ENCODE measurements around the gene TAF1. TPM values are rescaled to one million over a fixed set of nuclear protein-coding genes. Genes with fewer than 3 reads are reported as not detected.
"Not testable (repeated sequence)": the region's sequence is repeated elsewhere in the genome, so short reads cannot be mapped to it uniquely, and the experiment has no call there.

TAF1 gene
- total RNA-seq, 1 donor from 2014 or later: 70.0 TPM

- no peak for TF ChIP-seq CTCF (IDR thresholded peaks at IDR 0.05)
- ChIA-PET CTCF (no interaction called here), POLR2A (no interaction called here)
- H3K9me3 Mint-ChIP-seq: no peaks in the 10 kb centered on the region
- no peaks in the 10 kb centered on the region for H3K27me3 Mint-ChIP-seq
- no peak overlapping the region for H3K27ac Mint-ChIP-seq
- ATAC-seq (ENCODE audit: low read depth) (no peak), DNase-seq (no peak)
- H3K36me3 Mint-ChIP-seq (ENCODE audit: low read depth): peaks cover 64% of the 10 kb centered on the region
- peaks cover 21% of the 10 kb centered on the region for H3K4me1 Mint-ChIP-seq
- no peak overlapping the region for H3K4me3 Mint-ChIP-seq
- intact Hi-C loops (cut with micrococcal nuclease): no loop called here
Measured at GRCh38 chrX:71372388-71372787, 6.2 kb downstream of the TAF1 start.

GRCh38 chrX:71378732-71379131 lies 12.6 kb downstream of the TAF1 start:
- no peak for TF ChIP-seq CTCF (IDR thresholded peaks at IDR 0.05)
- H3K4me1 Mint-ChIP-seq: no peaks in the 10 kb centered on the region
- ATAC-seq (ENCODE audit: low read depth) (no peak), DNase-seq (no peak)
- no peak overlapping the region for H3K27ac Mint-ChIP-seq
- POLR2A ChIA-PET: interaction anchor here (0.6 to 1.4 kb wide), 3 partner anchors 10 to 174 kb away, joined by 3 to 4 read pairs (median 3); no protein-coding TSS in a partner anchor
- no peaks in the 10 kb centered on the region for H3K9me3 Mint-ChIP-seq
- intact Hi-C loops (cut with micrococcal nuclease): no loop called here
- H3K4me3 Mint-ChIP-seq: no peak overlapping the region
- H3K27me3 Mint-ChIP-seq: no peaks in the 10 kb centered on the region
- CTCF ChIA-PET: no interaction called here
- peaks cover 71% of the 10 kb centered on the region for H3K36me3 Mint-ChIP-seq (ENCODE audit: low read depth)

GRCh38 chrX:71391725-71392124 lies 25.6 kb downstream of the TAF1 start:
- H3K27ac Mint-ChIP-seq; H3K27me3 Mint-ChIP-seq; H3K4me3 Mint-ChIP-seq; intact Hi-C loops (cut with micrococcal nuclease); DNase-seq; H3K9me3 Mint-ChIP-seq; H3K4me1 Mint-ChIP-seq; ATAC-seq (ENCODE audit: low read depth); CTCF ChIA-PET; POLR2A ChIA-PET: not testable (repeated sequence)
- H3K36me3 Mint-ChIP-seq (ENCODE audit: low read depth): peaks cover 74% of the 10 kb centered on the region

GRCh38 chrX:71393919-71394318 lies 27.8 kb downstream of the TAF1 start:
- no peak for TF ChIP-seq CTCF (IDR thresholded peaks at IDR 0.05)
- POLR2A ChIA-PET: no interaction called here
- H3K9me3 Mint-ChIP-seq: no peaks in the 10 kb centered on the region
- H3K4me1 Mint-ChIP-seq: no peaks in the 10 kb centered on the region
- H3K27me3 Mint-ChIP-seq: no peaks in the 10 kb centered on the region
- intact Hi-C loops (cut with micrococcal nuclease): no loop called here
- ATAC-seq (ENCODE audit: low read depth) (no peak), DNase-seq (no peak)
- H3K36me3 Mint-ChIP-seq (ENCODE audit: low read depth): peaks cover 76% of the 10 kb centered on the region
- H3K4me3 Mint-ChIP-seq: no peak overlapping the region
- no peak overlapping the region for H3K27ac Mint-ChIP-seq
- CTCF ChIA-PET: no interaction called here

GRCh38 chrX:71396576-71396975 lies 30.4 kb downstream of the TAF1 start:
- Mint-ChIP-seq H3K4me1 (no peaks in the 10 kb centered on the region), H3K9me3 (no peaks in the 10 kb centered on the region), H3K27me3 (no peaks in the 10 kb centered on the region), H3K27ac (no peak overlapping the region), H3K4me3 (no peak overlapping the region), H3K36me3 (ENCODE audit: low read depth) (peaks cover 69% of the 10 kb centered on the region)
- POLR2A ChIA-PET: interaction anchor here (0.7 kb wide), 1 partner anchor 10 kb away, joined by 4 read pairs; no protein-coding TSS in a partner anchor
- CTCF ChIA-PET: no interaction called here
- DNase-seq (no peak), ATAC-seq (ENCODE audit: low read depth) (no peak)
- intact Hi-C loops (cut with micrococcal nuclease): no loop called here
- no peak for TF ChIP-seq CTCF (IDR thresholded peaks at IDR 0.05)

- no peaks in the 10 kb centered on the region for H3K9me3 Mint-ChIP-seq
- H3K27me3 Mint-ChIP-seq: no peaks in the 10 kb centered on the region
- DNase-seq (no peak), ATAC-seq (ENCODE audit: low read depth) (no peak)
- intact Hi-C loops (cut with micrococcal nuclease): no loop called here
- ChIA-PET CTCF (no interaction called here), POLR2A (interaction anchor here (0.7 kb wide), 1 partner anchor 64 kb away, joined by 3 read pairs; no protein-coding TSS in a partner anchor)
- H3K4me1 Mint-ChIP-seq: no peaks in the 10 kb centered on the region
- no peak overlapping the region for H3K27ac Mint-ChIP-seq
- H3K36me3 Mint-ChIP-seq (ENCODE audit: low read depth): peaks cover 61% of the 10 kb centered on the region
- TF ChIP-seq CTCF (IDR thresholded peaks at IDR 0.05): no peak
- H3K4me3 Mint-ChIP-seq: no peak overlapping the region
Measured at GRCh38 chrX:71400710-71401109, 34.6 kb downstream of the TAF1 start.

- H3K4me3 Mint-ChIP-seq; POLR2A ChIA-PET; ATAC-seq (ENCODE audit: low read depth); H3K4me1 Mint-ChIP-seq; DNase-seq; intact Hi-C loops (cut with micrococcal nuclease); H3K27ac Mint-ChIP-seq; CTCF ChIA-PET; H3K9me3 Mint-ChIP-seq; H3K27me3 Mint-ChIP-seq: not testable (repeated sequence)
- peaks cover 39% of the 10 kb centered on the region for H3K36me3 Mint-ChIP-seq (ENCODE audit: low read depth)
Measured at GRCh38 chrX:71416260-71416659, 50.1 kb downstream of the TAF1 start.

All from activated B cell treated with CpG ODN at 0.5 μM for 24 hours (primary cell).